HG03175 (cell line): ENCODE results near the gene PRICKLE2.

ENCODE experiments used
- ATAC-seq: cut with Tn5 transposase; IDR thresholded peaks from one replicate; pipeline ENCODE4 v1.9.1; 2021; ENCODE audit warnings: mild to moderate bottlenecking, moderate library complexity; ENCODE audit not compliant: unreplicated experiment

The PRICKLE2 gene

GRCh38 chr3:64080616-64081234 lies 144.5 kb downstream of the PRICKLE2 start:
- ATAC-seq = no peak

GRCh38 chr3:64079369-64080150 lies 145.7 kb downstream of the PRICKLE2 start:
- ATAC-seq = no peak

GRCh38 chr3:64078966-64079365 lies 146.3 kb downstream of the PRICKLE2 start:
- no peak for ATAC-seq

GRCh38 chr3:64074895-64075679 lies 150.2 kb downstream of the PRICKLE2 start:
- no peak for ATAC-seq

GRCh38 chr3:64074060-64074459 lies 151.2 kb downstream of the PRICKLE2 start:
- no peak for ATAC-seq

- no peak for ATAC-seq
Observed at GRCh38 chr3:64073158-64073761, 152.0 kb downstream of the PRICKLE2 start.

- no peak for ATAC-seq
Observed at GRCh38 chr3:64072126-64072525, 153.1 kb downstream of the PRICKLE2 start.

- ATAC-seq = no peak
Observed at GRCh38 chr3:64070704-64071103, 154.6 kb downstream of the PRICKLE2 start.

GRCh38 chr3:64067506-64068346 lies 157.5 kb downstream of the PRICKLE2 start:
- no peak for ATAC-seq

GRCh38 chr3:64064804-64065203 lies 160.5 kb downstream of the PRICKLE2 start:
- no peak for ATAC-seq

- ATAC-seq = no peak
Observed at GRCh38 chr3:64063983-64064438, 161.3 kb downstream of the PRICKLE2 start.

- no peak for ATAC-seq
Observed at GRCh38 chr3:64063207-64063982, 161.9 kb downstream of the PRICKLE2 start.

- ATAC-seq = no peak
Observed at GRCh38 chr3:64061628-64062027, 163.6 kb downstream of the PRICKLE2 start.

- no peak for ATAC-seq
Observed at GRCh38 chr3:64059484-64060175, 165.6 kb downstream of the PRICKLE2 start.

GRCh38 chr3:64058566-64058965 lies 166.7 kb downstream of the PRICKLE2 start:
- no peak for ATAC-seq

- no peak for ATAC-seq
Observed at GRCh38 chr3:64057231-64057630, 168.0 kb downstream of the PRICKLE2 start.

GRCh38 chr3:64056606-64057180 lies 168.6 kb downstream of the PRICKLE2 start:
- ATAC-seq = no peak

- ATAC-seq = no peak
Observed at GRCh38 chr3:64055076-64055475, 170.2 kb downstream of the PRICKLE2 start.

- ATAC-seq = no peak
Observed at GRCh38 chr3:64054488-64054887, 170.8 kb downstream of the PRICKLE2 start.
